Endothelial cell of umbilical vein (primary cell): ENCODE results near the gene WAC. TPM values are rescaled to one million over a fixed set of nuclear protein-coding genes. Genes with fewer than 3 reads are reported as not detected.

Experiments used
- BruUV-seq: library from RNA; stranded (reverse); fragments of 400-500 nt; replicated peaks from 2 replicates; lab custom pipeline; 2021; lab: Mats Ljungman, UMichigan
- CTCF ChIA-PET: fragments of 300-600, 350-600 bp; sonication (Branson Sonifier 250); formaldehyde crosslinking; loops from one replicate; lab custom pipeline; 2021; ENCODE audit warnings: antibody characterized with exemption, inconsistent platforms; lab: Charles Lee
- POLR2A ChIA-PET: fragments of 300-600, 350-600 bp; sonication (Branson Sonifier 250); formaldehyde crosslinking; loops from one replicate; lab custom pipeline; 2021; ENCODE audit warnings: antibody characterized with exemption, inconsistent platforms; lab: Charles Lee
- DNase-seq: peaks from one replicate; pipeline ENCODE4 v3.0.0-alpha.2; 2011; ENCODE audit warnings: low read depth, low spot score
- FAIRE-seq: peaks from 2 replicates; lab custom pipeline; 2011; peaks lifted over from hg19 to GRCh38; lab: Jason Lieb, UNC
- H2AFZ ChIP-seq: 2 replicates; pipeline ENCODE4 v1.6.0; 2012; ENCODE audit warnings: low read depth, low read length, control low read depth, inconsistent platforms
- H3K27ac ChIP-seq: 2 replicates; pipeline ENCODE4 v1.5.1; 2011; ENCODE audit warnings: low read depth, mild to moderate bottlenecking, control low read depth, low read length, moderate library complexity; ENCODE audit not compliant: insufficient read depth
- H3K27me3 ChIP-seq, 2 experiments: 2 replicates each; pipeline versions ENCODE4 v1.6.0 to v1.6.1; 2011; ENCODE audit warnings: low read length in 2 of 2, mixed read lengths in 1 of 2; ENCODE audit not compliant: control insufficient read depth in 2 of 2, insufficient read depth in 2 of 2
- H3K36me3 ChIP-seq, 2 experiments: 2 replicates in 1 of 2; 3 replicates in 1 of 2; pipeline ENCODE4 v1.5.1; 2011; ENCODE audit warnings: low read length in 2 of 2, mild to moderate bottlenecking in 1 of 2, moderate library complexity in 1 of 2; ENCODE audit not compliant: control insufficient read depth in 2 of 2, insufficient read depth in 2 of 2; ENCODE audit errors: extremely low read depth in 1 of 2
- H3K4me1 ChIP-seq: 3 replicates; pipeline ENCODE4 v1.5.1; 2011; ENCODE audit warnings: mild to moderate bottlenecking, low read length; ENCODE audit not compliant: control insufficient read depth, insufficient read depth; ENCODE audit errors: extremely low read depth
- H3K4me2 ChIP-seq: 2 replicates; pipeline ENCODE4 v1.6.1; 2011; ENCODE audit warnings: low read length, control low read depth, mixed read lengths; ENCODE audit not compliant: insufficient read depth
- H3K4me3 ChIP-seq, 3 experiments: fragments of 200-600 bp in 1 of 3; sonication (generic), shearing (Covaris generic) in 1 of 3; replicated peaks in 1 of 3; 2 replicates each; pipeline ENCODE4 v1.5.1; 2011 to 2016; ENCODE audit warnings: control low read depth in 3 of 3, low read length in 3 of 3, mild to moderate bottlenecking in 2 of 3, inconsistent platforms in 1 of 3, low read depth in 1 of 3, moderate library complexity in 1 of 3; ENCODE audit not compliant: insufficient read depth in 1 of 3
- H3K79me2 ChIP-seq: 2 replicates; pipeline ENCODE4 v1.6.0; 2012; ENCODE audit warnings: low read length, inconsistent platforms; ENCODE audit not compliant: control insufficient read depth, insufficient read depth
- H3K9ac ChIP-seq: replicated peaks from 2 replicates; pipeline ENCODE3; 2011; ENCODE audit warnings: low read length, control low read depth; ENCODE audit not compliant: insufficient read depth; ENCODE audit errors: extremely low read depth
- H3K9me1 ChIP-seq: replicated peaks from 3 replicates; pipeline ENCODE4 v1.6.0; 2011; ENCODE audit warnings: mild to moderate bottlenecking, low read length; ENCODE audit not compliant: control insufficient read depth, insufficient read depth; ENCODE audit errors: extremely low read depth
- H3K9me3 ChIP-seq: replicated peaks from 2 replicates; pipeline ENCODE4 v1.5.1; 2012; ENCODE audit warnings: low read length, inconsistent platforms; ENCODE audit not compliant: control insufficient read depth, insufficient read depth
- H4K20me1 ChIP-seq: replicated peaks from 2 replicates; pipeline ENCODE3; 2011; ENCODE audit warnings: mild to moderate bottlenecking, low read length; ENCODE audit not compliant: control insufficient read depth, insufficient read depth; ENCODE audit errors: extremely low read depth
- CTCF ChIP-seq, 2 donors: IDR thresholded peaks; 1 replicate in 1 of 2; 2 replicates in 1 of 2; pipeline ENCODE4 v1.5.1; 2011; ENCODE audit warnings: low read length in 2 of 2, mild to moderate bottlenecking in 2 of 2, moderate library complexity in 2 of 2, control low read depth in 1 of 2, inconsistent platforms in 1 of 2, low read depth in 1 of 2; ENCODE audit not compliant: insufficient read depth in 1 of 2; ENCODE audit errors: extremely low read depth in 1 of 2
- EZH2 ChIP-seq: IDR thresholded peaks from 2 replicates; pipeline ENCODE4 v1.6.1; 2012; ENCODE audit warnings: borderline replicate concordance, low read depth, mild to moderate bottlenecking, moderate library complexity, low read length, inconsistent platforms; ENCODE audit not compliant: severe bottlenecking
- FOS ChIP-seq: IDR thresholded peaks from 2 replicates; pipeline ENCODE4 v1.6.1; 2011; ENCODE audit warnings: mild to moderate bottlenecking, low read length, moderate library complexity, borderline replicate concordance; ENCODE audit not compliant: insufficient read depth
- GATA2 ChIP-seq: IDR thresholded peaks from 2 replicates; pipeline ENCODE4 v1.7.0; 2011; ENCODE audit warnings: low read depth, mild to moderate bottlenecking, moderate library complexity, mixed read lengths, low read length; ENCODE audit not compliant: insufficient read length, insufficient read depth
- JUN ChIP-seq: IDR thresholded peaks from 2 replicates; pipeline ENCODE4 v1.6.1; 2011; ENCODE audit warnings: borderline replicate concordance, low read depth; ENCODE audit not compliant: insufficient read length, insufficient read depth
- MAX ChIP-seq: IDR thresholded peaks from 2 replicates; pipeline ENCODE4 v1.6.1; 2011; ENCODE audit not compliant: insufficient read depth, insufficient read length
- MYC ChIP-seq: IDR thresholded peaks from one replicate; pipeline ENCODE4 v1.6.1; 2011; ENCODE audit warnings: mild to moderate bottlenecking, low read depth, low read length
- POLR2A ChIP-seq: IDR thresholded peaks from 2 replicates; pipeline ENCODE4 v1.6.1; 2012; ENCODE audit warnings: low read depth, mild to moderate bottlenecking, control low read depth, low read length
- POLR2AphosphoS5 ChIP-seq: IDR thresholded peaks from 2 replicates; pipeline ENCODE4 v1.6.1; 2012; ENCODE audit warnings: low read depth, mild to moderate bottlenecking, control low read depth, low read length, moderate library complexity; ENCODE audit not compliant: insufficient read depth
- dilution Hi-C: fragments of 300-500 bp; cut with MboI; formaldehyde crosslinking; loops from one replicate; pipeline ENCODE4 v1.15.0; 2019; ENCODE audit warnings: low sequenced_read_pairs; ENCODE audit not compliant: extremely low pct_ligation_motif_present
- intact Hi-C: fragments of 100-400 bp; cut with micrococcal nuclease; formaldehyde crosslinking; loops from one replicate; pipeline ENCODE4 v1.10.0; 2022
- polyA plus RNA-seq, 4 experiments: library from polyadenylated mRNA; depleted of rRNA in 3 of 4; stranded (reverse) in 3 of 4; unstranded in 1 of 4; fragments of >200 nt; gene quantifications; 2 replicates each; pipeline versions ENCODE4 v1.2.1 to v1.2.3, GENCODE V29; 2011 to 2012; ENCODE audit warnings: missing spikeins in 1 of 4
- total RNA-seq: library from RNA; stranded (reverse); gene quantifications from 2 replicates; pipeline ENCODE4 v1.2.3, GENCODE V29; 2021

The WAC gene
- total and polyA plus RNA-seq, 2 donors (not counting 3 experiments of a cell fraction or from before 2014, with no cell fraction given), result 49.2 to 101 TPM

- ChIA-PET CTCF (no interaction called here), POLR2A (no interaction called here)
- no peak overlapping the region for H3K4me3 ChIP-seq
- no TSS peak for BruUV-seq
- peaks cover 1 to 6% of the 10 kb centered on the region in 2 experiments for H3K36me3 ChIP-seq
- no peak overlapping the region for H3K4me2 ChIP-seq
- no peak overlapping the region for H2AFZ ChIP-seq
- H3K79me2 ChIP-seq, result peaks cover 100% of the 10 kb centered on the region
- intact Hi-C loops, result no loop called here
- no peak overlapping the region for H3K9ac ChIP-seq
- H3K27ac ChIP-seq, result no peak overlapping the region
- dilution Hi-C loops, result no loop called here
- FAIRE-seq (no peak), DNase-seq (no peak)
- no peaks in the 10 kb centered on the region for H3K9me1 ChIP-seq
- H3K9me3 ChIP-seq, result no peaks in the 10 kb centered on the region
- H4K20me1 ChIP-seq, result peaks cover 29% of the 10 kb centered on the region
- peaks cover 15% of the 10 kb centered on the region for H3K4me1 ChIP-seq
- H3K27me3 ChIP-seq, result no peaks in the 10 kb centered on the region
- TF ChIP-seq MYC, result no peak
- TF ChIP-seq EZH2, result no peak
- TF ChIP-seq MAX, result no peak
- TF ChIP-seq POLR2AphosphoS5, result no peak
Measured at GRCh38 chr10:28554952-28555351, 22.0 kb downstream of the WAC start.

- Histone ChIP-seq H3K4me1 (peaks cover 12% of the 10 kb centered on the region), H2AFZ (no peak overlapping the region), H3K9me3 (no peaks in the 10 kb centered on the region), H3K36me3 (peaks cover 4 to 6% of the 10 kb centered on the region in 2 experiments), H3K4me2 (no peak overlapping the region), H3K4me3 (no peak overlapping the region), H3K79me2 (peaks cover 100% of the 10 kb centered on the region), H3K9ac (no peak overlapping the region), H4K20me1 (peaks cover 29% of the 10 kb centered on the region), H3K9me1 (no peaks in the 10 kb centered on the region), H3K27me3 (no peaks in the 10 kb centered on the region), H3K27ac (no peak overlapping the region)
- dilution Hi-C loops (no loop called here), intact Hi-C loops (no loop called here)
- no peak for TF ChIP-seq GATA2
- no peak for TF ChIP-seq EZH2
- TF ChIP-seq JUN, result no peak
- TF ChIP-seq CTCF (IDR thresholded peaks at IDR 0.05; ENCODE audit: extremely low read depth in 1 of 2, insufficient read depth in 1 of 2, low read depth in 1 of 2, low read length in 2 of 2), result no peak
- no peak for TF ChIP-seq MYC
- TF ChIP-seq POLR2AphosphoS5, result no peak
- TF ChIP-seq POLR2A, result no peak
- TF ChIP-seq FOS, result no peak
- no peak for TF ChIP-seq MAX
- POLR2A ChIA-PET, result no interaction called here
- no peak for FAIRE-seq
- no TSS peak for BruUV-seq
- CTCF ChIA-PET, result no interaction called here
- no peak for DNase-seq
Measured at GRCh38 chr10:28555358-28555757, 22.4 kb downstream of the WAC start.
